ENCODE results near the gene CACNB4.

Gene CACNB4

DNA sequence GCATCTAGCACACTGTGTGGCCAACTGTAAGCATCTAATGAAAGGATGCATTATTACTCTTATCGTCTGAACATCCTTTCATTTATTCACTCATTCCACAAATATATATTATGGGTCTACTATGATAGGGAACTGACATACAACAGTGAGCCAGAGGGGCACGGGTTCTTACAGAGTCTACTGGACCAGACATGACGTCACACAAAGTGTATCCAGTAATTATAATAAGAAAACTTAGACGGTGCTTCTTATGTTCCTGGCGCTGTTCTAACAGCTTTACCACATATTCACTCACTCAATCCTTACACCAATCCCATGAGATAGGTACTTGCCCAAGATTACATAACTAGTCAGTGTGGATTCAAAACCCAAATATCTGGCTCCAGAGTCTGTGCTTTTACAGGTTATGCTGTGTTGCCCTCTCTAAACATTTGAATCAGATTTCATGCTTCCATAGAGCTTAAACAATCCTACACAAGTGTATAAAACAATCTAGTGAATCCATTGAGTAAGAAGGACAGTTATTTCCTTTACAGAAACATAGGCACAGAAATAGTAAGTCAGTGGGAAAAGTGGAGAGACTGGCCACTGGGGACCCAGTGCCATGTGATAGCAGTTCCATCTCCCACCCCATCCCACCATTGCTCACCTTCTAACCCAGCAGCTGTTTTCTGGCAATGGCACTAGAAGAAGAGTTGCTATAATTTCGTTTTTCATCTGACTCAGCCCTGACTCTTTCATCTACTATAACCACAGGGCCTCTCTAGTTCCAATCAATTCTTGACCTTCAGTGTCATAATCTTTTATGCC lies 246.4 kb downstream of the CACNB4 start:
- no peak for DNase-seq (ENCODE audit: low read depth in 1 of 2, low spot score in 1 of 2)
- Histone ChIP-seq H3K27me3 (ENCODE audit: insufficient read depth, poor library complexity, severe bottlenecking) (no peaks in the 10 kb centered on the region), H3K27ac (replicated peaks) (no peak overlapping the region), H3K4me3 (replicated peaks; ENCODE audit: insufficient read depth, low read length) (no peak overlapping the region)
- TF ChIP-seq, protein P1, sequence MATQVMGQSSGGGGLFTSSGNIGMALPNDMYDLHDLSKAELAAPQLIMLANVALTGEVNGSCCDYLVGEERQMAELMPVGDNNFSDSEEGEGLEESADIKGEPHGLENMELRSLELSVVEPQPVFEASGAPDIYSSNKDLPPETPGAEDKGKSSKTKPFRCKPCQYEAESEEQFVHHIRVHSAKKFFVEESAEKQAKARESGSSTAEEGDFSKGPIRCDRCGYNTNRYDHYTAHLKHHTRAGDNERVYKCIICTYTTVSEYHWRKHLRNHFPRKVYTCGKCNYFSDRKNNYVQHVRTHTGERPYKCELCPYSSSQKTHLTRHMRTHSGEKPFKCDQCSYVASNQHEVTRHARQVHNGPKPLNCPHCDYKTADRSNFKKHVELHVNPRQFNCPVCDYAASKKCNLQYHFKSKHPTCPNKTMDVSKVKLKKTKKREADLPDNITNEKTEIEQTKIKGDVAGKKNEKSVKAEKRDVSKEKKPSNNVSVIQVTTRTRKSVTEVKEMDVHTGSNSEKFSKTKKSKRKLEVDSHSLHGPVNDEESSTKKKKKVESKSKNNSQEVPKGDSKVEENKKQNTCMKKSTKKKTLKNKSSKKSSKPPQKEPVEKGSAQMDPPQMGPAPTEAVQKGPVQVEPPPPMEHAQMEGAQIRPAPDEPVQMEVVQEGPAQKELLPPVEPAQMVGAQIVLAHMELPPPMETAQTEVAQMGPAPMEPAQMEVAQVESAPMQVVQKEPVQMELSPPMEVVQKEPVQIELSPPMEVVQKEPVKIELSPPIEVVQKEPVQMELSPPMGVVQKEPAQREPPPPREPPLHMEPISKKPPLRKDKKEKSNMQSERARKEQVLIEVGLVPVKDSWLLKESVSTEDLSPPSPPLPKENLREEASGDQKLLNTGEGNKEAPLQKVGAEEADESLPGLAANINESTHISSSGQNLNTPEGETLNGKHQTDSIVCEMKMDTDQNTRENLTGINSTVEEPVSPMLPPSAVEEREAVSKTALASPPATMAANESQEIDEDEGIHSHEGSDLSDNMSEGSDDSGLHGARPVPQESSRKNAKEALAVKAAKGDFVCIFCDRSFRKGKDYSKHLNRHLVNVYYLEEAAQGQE (IDR thresholded peaks at IDR 0.05; ENCODE audit: insufficient replicate concordance, low read depth) = no peak
- no peak for TF ChIP-seq GABPA (IDR thresholded peaks at IDR 0.05; ENCODE audit: low read depth)
- TF ChIP-seq, protein P2, sequence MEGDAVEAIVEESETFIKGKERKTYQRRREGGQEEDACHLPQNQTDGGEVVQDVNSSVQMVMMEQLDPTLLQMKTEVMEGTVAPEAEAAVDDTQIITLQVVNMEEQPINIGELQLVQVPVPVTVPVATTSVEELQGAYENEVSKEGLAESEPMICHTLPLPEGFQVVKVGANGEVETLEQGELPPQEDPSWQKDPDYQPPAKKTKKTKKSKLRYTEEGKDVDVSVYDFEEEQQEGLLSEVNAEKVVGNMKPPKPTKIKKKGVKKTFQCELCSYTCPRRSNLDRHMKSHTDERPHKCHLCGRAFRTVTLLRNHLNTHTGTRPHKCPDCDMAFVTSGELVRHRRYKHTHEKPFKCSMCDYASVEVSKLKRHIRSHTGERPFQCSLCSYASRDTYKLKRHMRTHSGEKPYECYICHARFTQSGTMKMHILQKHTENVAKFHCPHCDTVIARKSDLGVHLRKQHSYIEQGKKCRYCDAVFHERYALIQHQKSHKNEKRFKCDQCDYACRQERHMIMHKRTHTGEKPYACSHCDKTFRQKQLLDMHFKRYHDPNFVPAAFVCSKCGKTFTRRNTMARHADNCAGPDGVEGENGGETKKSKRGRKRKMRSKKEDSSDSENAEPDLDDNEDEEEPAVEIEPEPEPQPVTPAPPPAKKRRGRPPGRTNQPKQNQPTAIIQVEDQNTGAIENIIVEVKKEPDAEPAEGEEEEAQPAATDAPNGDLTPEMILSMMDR (IDR thresholded peaks at IDR 0.05; ENCODE audit: insufficient read depth, low read length) = no peak

DNA sequence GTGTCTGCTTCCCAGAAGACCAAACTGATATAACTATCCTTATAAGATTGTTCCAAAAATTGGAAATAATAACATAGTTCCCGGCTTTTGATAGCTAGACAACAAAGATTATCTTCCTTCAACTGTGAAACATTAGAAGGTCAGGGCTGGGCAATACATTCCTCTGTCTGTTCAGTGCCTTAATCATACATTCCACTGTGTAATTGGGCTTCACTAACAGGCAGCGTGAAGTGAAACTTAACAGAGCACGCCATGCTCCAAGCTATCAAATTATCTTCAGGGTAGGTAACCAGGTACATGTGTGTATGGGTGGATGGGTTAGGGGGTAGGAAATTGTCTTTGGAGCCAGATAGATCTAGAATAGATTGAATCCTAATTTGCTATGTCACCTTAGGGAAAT lies 247.1 kb downstream of the CACNB4 start:
- DNase-seq (ENCODE audit: low read depth in 1 of 2, low spot score in 1 of 2) = no peak
- Histone ChIP-seq H3K4me3 (replicated peaks; ENCODE audit: insufficient read depth, low read length) (no peak overlapping the region), H3K27me3 (ENCODE audit: insufficient read depth, poor library complexity, severe bottlenecking) (no peaks in the 10 kb centered on the region), H3K27ac (replicated peaks) (no peak overlapping the region)
- no peak for TF ChIP-seq POLR2AphosphoS5 (IDR thresholded peaks at IDR 0.05; ENCODE audit: low read depth)
- TF ChIP-seq, protein P2 (IDR thresholded peaks at IDR 0.05; ENCODE audit: insufficient read depth, low read length) = no peak
- no peak for TF ChIP-seq SPI1 (IDR thresholded peaks at IDR 0.05; ENCODE audit: borderline replicate concordance, low read depth)
- TF ChIP-seq, protein P1 (IDR thresholded peaks at IDR 0.05; ENCODE audit: insufficient replicate concordance, low read depth) = no peak
- TF ChIP-seq GABPA (IDR thresholded peaks at IDR 0.05; ENCODE audit: low read depth) = no peak

DNA sequence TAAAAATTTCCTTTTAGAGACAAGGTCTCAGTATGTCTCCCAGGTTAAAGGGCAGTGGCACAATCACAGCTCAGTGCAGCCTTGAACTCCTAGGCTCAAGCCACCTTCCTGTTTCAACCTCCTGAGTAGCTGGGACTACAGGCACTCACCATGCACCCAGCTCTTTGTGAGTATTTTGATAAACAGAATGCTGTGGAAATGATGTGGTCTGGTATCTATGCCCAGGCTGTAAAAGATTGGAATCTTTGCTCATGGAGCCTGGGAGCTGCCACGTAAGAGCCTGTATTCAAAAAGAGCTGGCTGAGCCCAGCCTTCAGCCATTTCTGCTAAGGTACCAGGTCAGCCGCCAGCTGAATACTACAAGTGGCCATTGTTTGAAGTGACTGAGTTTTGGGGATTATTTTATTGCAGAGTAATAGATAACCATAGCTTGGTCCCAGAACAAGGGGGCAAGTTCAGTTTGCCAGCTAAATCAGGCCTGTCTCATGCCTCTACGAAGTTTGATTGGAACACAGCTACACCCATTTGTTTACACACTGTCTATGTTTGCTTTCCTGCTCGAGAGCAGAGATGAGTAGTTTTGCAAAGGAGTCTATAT lies 249.3 kb downstream of the CACNB4 start:
- Histone ChIP-seq H3K4me3 (replicated peaks; ENCODE audit: insufficient read depth, low read length) (no peak overlapping the region), H3K27ac (replicated peaks) (no peak overlapping the region), H3K27me3 (ENCODE audit: insufficient read depth, poor library complexity, severe bottlenecking) (no peaks in the 10 kb centered on the region)
- TF ChIP-seq POLR2AphosphoS5 (IDR thresholded peaks at IDR 0.05; ENCODE audit: low read depth) = no peak
- TF ChIP-seq, protein P2 (IDR thresholded peaks at IDR 0.05; ENCODE audit: insufficient read depth, low read length) = no peak
- TF ChIP-seq, protein P1 (IDR thresholded peaks at IDR 0.05; ENCODE audit: insufficient replicate concordance, low read depth) = no peak
- no peak for TF ChIP-seq GABPA (IDR thresholded peaks at IDR 0.05; ENCODE audit: low read depth)
- TF ChIP-seq SPI1 (IDR thresholded peaks at IDR 0.05; ENCODE audit: borderline replicate concordance, low read depth) = no peak
- DNase-seq (ENCODE audit: low read depth in 1 of 2, low spot score in 1 of 2) = no peak
